Erythroblast (primary cell): ENCODE measurements around the gene RAB5IF.
A peak's percentile ranks its signal among the peaks of the same experiment; 100 is the strongest.

Experiments used
- GATA1 ChIP-seq: IDR thresholded peaks from 2 replicates; pipeline ENCODE4 v1.6.1; 2011; ENCODE audit warnings: low read depth, mild to moderate bottlenecking, control low read depth, low read length, moderate library complexity
- POLR2A ChIP-seq: IDR thresholded peaks from 2 replicates; pipeline ENCODE4 v1.6.1; 2011; ENCODE audit warnings: mild to moderate bottlenecking, low read length

DNA sequence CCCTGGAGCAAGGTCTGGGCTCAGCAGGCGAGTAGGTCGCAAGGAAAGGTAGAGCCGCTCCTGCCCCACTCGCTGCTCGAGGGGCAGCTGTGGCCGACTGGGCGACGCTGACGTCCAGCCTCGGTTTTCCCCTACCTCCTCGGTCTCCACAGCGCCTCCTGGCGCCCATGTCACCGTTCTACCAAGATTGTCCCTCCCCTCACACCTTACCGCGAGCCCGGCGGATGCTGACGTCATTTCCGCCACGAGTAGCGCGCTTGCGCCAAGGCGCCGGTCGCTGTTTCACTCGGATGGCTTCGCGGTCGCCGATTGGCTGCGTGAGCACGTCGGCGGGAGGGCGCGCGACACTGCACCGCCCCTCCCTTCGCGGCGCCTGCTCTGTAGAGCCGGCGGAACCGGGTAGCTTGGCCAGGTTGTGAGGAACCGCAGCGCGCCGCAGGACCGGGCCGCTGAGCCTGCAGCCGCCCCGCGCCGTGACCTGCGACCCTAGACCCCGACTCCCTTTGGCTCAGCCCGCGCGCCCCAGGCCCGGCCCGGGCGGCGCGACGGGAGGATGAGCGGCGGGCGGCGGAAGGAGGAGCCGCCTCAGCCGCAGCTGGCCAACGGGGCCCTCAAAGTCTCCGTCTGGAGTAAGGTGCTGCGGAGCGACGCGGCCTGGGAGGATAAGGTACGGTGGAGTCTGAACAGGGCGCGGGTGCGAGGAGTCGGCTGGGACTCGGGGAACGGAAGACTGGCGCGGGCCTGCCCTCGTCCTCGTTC, at the start of gene RAB5IF:
- peak; percentile 92 for TF ChIP-seq POLR2A
- TF ChIP-seq GATA1 = no peak
